Colon (tissue), 2 donors: ENCODE results near the gene DLX5.
"Not testable (repeated sequence)": the region's sequence is repeated elsewhere in the genome, so short reads cannot be mapped to it uniquely, and the experiment has no call there.

Source experiments
- FAIRE-seq: peaks from 2 replicates; lab custom pipeline; 2012; peaks lifted over from hg19 to GRCh38; lab: Jason Lieb, UNC
- donor health status: control.
- donor health status: control.

The DLX5 gene

DNA sequence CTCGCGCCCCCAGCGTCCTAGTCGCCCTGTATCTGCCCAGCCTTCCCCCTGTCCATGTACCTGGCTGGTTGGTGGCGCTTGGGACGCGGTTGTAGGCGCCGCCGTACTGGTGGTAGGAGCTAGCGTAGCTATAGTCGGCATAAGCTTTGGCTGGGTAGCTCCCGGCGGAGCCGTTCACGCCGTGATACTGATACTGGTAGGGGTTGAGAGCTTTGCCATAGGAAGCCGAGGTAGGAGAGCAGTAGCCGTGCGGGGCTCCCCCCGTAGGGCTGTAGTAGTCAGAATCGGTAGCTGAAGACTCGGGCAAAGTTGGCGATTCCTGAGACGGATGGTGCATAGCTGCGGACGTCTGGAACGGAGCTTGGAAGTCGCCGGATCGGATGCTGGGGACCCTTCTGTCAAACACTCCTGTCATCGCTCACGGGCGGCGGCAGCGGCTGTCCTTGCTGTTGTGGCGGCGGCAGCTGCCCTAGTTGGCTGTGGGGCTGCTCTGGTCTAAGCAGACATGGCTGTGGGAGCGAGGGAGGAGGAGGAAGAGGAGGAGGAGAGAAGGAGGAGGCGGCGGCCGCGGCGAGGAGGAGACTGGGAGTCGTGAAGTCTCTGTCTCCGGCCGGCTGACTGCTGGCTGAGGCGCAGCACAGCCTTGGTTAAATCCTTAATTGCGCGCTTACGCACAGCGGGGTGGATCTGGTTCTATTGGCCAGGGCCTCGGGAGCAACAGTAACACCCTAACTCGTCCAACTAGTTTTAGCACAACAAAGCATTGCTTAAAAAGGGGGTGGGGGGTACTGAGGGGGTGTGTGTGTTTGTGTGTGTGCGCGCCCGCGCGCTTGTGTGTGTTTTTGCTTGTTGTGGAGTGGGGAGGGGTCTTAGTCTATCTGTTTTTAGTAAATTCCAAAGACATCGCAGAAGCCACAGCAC is at the start of gene DLX5:
Gene DLX5 (minus strand): TSS at position 623 of the 921 bp plus-strand sequence. CDS start 208 bp downstream, at position 415.
- no peak for FAIRE-seq

- FAIRE-seq = not testable (repeated sequence)
Observed at GRCh38 chr7:97072025-97072424, 47.4 kb upstream of the DLX5 start.

GRCh38 chr7:97064972-97065587 is 40.4 kb upstream of the DLX5 start:
- no peak for FAIRE-seq

DNA sequence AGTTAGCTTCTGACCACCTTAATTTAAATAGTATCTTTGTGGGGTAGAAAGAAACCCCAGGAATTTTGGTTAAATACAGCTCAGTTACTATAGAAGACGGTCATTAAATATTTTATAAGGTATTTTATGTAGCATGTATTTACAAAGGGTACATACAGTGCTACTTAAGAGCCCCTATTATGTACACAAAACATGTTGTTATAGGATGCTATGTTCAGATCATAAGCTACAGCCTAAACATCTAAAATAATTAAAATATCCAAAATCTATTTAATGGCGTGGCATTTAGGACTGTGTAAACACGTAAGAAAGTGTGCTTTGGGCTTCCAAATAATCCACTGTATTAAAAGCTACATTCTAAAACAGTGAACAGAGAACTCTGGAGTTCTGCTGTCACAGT is 39.4 kb upstream of the DLX5 start:
- FAIRE-seq = no peak

GRCh38 chr7:97043281-97043680 is 18.6 kb upstream of the DLX5 start:
- FAIRE-seq = no peak

- no peak for FAIRE-seq
Observed at GRCh38 chr7:97039374-97040065, 14.9 kb upstream of the DLX5 start.

DNA sequence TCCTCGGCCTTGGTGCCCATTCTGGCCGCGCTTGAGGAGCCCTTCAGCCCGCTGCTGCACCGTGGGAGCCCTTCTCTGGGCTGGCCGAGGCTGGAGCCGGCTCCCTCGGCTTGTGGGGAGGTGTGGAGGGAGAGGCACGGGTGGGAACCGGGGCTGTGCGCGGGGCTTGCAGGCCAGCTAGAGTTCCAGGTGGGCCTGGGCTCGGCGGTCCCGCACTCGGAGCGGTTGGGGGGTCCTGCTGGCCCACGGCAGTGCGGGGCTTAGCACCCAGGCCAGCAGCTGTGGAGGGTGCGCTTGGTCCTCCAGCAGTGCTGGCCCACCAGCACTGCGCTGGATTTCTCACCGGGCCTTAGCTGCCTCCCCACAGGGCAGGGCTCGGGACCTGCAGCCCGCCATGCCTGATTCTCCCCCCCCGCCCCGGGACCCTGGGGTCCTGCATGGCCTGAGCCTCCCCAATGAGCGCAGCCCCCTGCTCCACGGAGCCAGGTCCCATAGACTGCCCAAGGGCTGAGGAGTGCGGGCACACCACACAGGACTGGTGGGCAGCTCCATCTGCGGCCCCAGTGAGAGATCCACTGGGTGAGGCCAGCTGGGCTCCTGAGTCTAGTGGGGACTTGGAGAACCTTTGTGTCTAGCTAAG is 9.7 kb upstream of the DLX5 start:
- FAIRE-seq = not testable (repeated sequence)

DNA sequence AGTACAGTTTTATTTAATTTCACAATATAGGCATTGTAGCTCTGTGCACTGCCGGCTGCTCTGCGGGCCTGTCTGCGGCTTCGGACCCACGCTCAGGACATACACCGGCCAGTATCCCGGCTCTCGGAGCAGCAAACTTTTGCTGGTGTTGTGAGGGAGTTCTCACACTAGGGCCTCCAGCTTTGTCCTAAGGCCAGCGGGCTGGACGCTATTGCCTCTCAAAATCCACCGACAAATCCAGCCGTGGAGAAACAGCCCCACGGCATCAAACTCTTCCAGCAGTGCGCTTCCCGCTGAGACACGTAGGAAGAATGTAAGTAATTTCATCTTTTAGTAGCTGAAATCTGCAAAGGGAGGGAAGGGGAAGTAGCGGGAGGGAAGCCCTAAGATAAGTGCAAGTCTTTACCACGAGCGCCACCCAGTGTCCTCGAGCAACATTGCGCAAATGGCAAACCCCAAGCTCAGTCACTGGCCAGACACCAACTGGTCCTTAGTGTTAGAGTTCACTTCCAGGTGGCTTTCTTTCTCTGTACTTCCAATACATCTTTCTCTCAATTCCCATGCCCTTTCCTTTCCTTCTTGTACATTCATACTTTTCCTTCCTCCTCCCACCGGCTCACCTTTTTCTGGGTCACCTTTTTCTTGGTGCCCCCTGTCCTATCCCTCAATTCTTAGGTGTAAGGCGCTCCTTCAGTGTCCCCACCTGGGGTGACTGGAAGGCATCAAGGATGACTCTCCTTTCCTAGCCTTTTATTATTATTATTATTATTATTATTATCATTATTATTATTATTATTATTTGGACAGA is 3.0 kb upstream of the DLX5 start:
- no peak for FAIRE-seq

- no peak for FAIRE-seq
Observed at GRCh38 chr7:97026715-97027426, 2.2 kb upstream of the DLX5 start.

GRCh38 chr7:97025983-97026714 is 1.5 kb upstream of the DLX5 start:
- no peak for FAIRE-seq

DNA sequence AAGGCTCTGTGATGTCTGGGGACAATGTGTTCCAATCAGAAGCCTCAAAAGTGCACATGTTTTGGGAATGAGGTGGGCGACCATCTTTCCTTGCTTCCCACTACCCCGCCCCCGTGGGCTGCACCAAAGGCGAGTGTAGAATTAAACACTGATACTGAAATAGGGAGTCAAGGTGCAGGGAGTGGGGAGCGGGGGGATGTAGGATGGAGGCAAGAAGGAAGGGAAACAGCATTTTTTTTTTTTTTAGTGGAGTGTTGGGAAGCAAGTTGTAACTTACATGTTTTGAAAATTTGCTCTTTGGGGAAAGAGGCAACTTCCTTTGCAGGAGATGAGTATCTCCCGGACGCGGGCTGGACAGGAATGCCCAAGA is 484 bp upstream of the DLX5 start:
- FAIRE-seq = no peak

GRCh38 chr7:97022491-97023306 is 1.9 kb downstream of the DLX5 start:
- no peak for FAIRE-seq

DNA sequence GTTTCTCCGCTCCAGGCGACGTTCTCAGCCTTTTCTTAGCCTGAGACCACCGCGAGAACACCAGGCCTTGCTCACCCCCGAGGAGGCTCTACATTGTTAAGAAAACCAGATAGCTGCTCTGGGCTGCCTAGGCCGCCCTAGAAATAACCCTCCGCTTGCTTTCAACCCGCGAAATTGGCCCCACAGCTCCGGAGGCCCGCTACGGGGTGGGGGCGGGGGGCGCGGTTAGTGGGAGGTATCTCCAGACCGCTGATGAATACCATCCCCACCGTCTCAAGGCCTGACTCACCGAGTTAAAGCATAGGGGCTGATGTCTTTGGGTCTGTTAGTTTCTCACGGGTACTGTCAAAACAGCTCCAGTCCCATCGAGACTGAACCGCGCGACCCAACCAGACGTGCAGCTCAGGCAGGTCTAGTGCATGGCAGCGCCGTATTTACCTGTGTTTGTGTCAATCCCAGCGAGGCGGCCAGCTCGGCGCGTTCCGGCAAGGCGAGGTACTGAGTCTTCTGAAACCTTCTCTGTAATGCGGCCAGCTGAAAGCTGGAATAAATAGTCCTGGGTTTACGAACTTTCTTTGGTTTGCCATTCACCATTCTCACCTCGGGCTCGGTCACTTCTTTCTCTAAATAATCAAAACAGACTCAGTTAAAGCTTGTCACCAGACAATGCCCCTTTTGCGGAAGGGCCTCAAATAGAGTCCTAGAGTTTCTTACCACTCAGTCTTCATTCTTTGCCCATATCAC is 2.7 kb downstream of the DLX5 start:
- FAIRE-seq = no peak

DNA sequence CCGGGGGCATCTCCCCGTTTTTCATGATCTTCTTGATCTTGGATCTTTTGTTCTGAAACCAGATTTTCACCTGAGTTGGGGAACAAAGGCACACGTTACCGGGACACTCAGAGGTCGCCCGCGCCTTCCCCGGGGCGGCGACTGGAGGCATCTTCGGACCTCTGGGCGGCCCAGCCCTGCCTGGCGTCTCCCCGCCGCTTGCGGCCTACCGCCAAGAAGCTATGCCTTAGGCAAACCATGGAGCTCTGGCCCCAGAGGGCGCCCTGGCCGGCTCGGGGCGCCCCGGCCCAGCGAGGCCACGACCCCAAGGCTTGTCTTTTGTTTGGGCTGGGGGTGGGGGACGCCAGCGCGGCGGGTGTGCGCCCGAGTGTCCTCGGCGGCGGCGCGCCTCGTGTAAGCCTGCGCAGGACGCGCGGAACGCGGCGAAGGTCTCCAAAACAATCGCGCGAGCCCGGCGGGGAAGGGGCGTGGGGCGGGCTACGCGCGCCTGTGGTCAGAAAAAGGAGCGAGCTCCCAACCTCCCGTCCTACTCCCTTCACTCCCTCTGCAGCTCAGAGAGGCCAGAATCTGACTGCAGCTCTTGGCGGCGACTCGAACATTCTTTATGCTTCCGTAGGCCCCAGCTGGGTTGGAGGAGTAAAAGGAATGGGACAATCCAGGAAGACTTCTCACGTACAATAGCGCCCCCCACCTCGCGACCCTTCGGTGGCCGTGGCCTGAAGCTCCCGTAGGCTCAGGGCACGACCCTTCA is 3.5 kb downstream of the DLX5 start:
- FAIRE-seq = no peak

DNA sequence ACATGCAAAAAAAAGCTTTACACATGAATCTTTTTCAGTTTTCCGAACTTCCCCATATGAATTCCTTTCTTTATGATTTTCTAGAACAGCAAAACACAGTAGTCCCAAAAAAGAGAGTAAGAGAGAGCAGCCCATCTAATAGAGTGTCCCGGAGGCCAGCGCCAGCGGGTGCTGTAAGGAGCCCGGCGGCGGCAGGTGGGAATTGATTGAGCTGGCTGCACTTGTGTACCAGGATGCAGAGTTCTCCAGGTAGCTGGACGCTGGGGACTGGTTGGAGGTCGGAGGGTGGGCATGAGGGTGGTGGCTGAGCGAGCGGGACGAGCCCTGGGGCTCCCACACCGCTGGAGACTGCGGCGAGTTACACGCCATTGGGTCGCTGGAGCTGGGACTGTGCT is 4.0 kb downstream of the DLX5 start:
- FAIRE-seq = no peak

DNA sequence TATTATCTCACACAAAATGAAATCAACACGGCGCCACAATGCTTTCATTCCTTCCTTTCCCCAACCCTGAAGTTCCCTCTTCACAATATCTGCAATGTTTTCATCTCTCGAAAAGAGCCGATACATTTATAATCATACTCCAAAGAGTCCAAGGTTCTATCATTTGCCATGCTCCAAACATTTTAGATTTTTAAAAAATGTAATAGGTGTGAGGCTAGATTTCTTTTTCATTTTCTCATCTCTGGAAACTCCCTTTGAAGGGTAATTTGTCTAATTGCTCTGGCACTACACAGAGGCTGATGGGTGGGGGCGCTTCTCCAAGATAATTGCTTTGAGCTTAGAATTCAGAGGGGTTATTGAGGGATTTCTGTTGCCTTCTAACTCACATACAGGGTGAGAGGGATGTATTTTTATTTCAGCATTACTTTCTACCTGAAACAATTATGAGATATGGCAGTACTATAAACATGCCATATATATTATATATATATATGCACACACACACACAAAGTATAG is 4.9 kb downstream of the DLX5 start:
- FAIRE-seq = no peak

GRCh38 chr7:97018791-97019531 is 5.7 kb downstream of the DLX5 start:
- FAIRE-seq = no peak
